Neural progenitor cell (in vitro differentiated cells): ENCODE measurements around the gene RNU2-1.

Experiments used
- CTCF ChIP-seq: fragments of 200-600 bp; sonication (generic); IDR thresholded peaks from 2 replicates; pipeline ENCODE4 v1.5.1; 2017; ENCODE audit warnings: antibody characterized with exemption, mild to moderate bottlenecking
- EZH2 ChIP-seq: fragments of 200-600 bp; sonication (generic); IDR thresholded peaks from 2 replicates; pipeline ENCODE4 v1.6.1; 2017; ENCODE audit warnings: antibody characterized with exemption, mild to moderate bottlenecking, moderate library complexity

GRCh38 chr17:43199633-43200032 lies 34.1 kb downstream of the RNU2-1 start:
- no peak for TF ChIP-seq CTCF
- TF ChIP-seq EZH2, result no peak
